ENCODE data around the gene C1QBP. TPM values are rescaled to one million over a fixed set of nuclear protein-coding genes. Genes with fewer than 3 reads are reported as not detected.
"Not testable (repeated sequence)": the region's sequence is repeated elsewhere in the genome, so short reads cannot be mapped to it uniquely, and the experiment has no call there.

The C1QBP gene
- total RNA-seq: 71.8 TPM

- peak; percentile 94 for DNase-seq (ENCODE audit: low spot score)
- ATAC-seq: peak; percentile 98
Measured at GRCh38 chr17:5438716-5439445, at the start of gene C1QBP. Gene C1QBP, minus strand, starts transcription at chr17:5439155. Its CDS starts 82 bp downstream, at chr17:5439073.

GRCh38 chr17:5488752-5489151 is 49.8 kb upstream of the C1QBP start:
- no peak for DNase-seq (ENCODE audit: low spot score)
- no peak for ATAC-seq

- peak; percentile 99 for DNase-seq (ENCODE audit: low spot score)
- peak; percentile 92 for ATAC-seq
Measured at GRCh38 chr17:5486206-5487124, 47.5 kb upstream of the C1QBP start, which contains the start of gene MIS12. Gene MIS12, plus strand, starts transcription at chr17:5486566. Its CDS starts 2,297 bp downstream, at chr17:5488863.

GRCh38 chr17:5485270-5486205 is 46.6 kb upstream of the C1QBP start, which contains the start of gene DERL2:
Gene DERL2, minus strand, starts transcription at chr17:5486178. Its CDS starts 17 bp downstream, at chr17:5486161.
- DNase-seq (ENCODE audit: low spot score) (no peak), ATAC-seq (peak; percentile 6)

- DNase-seq (ENCODE audit: low spot score): no peak
Measured at GRCh38 chr17:5481451-5481850, 42.5 kb upstream of the C1QBP start.

GRCh38 chr17:5480962-5481361 is 42.0 kb upstream of the C1QBP start:
- DNase-seq (ENCODE audit: low spot score) (no peak), ATAC-seq (no peak)

More at GRCh38 chr17:5481451-5481850, 42.5 kb upstream of the C1QBP start:
- ATAC-seq: no peak

GRCh38 chr17:5478992-5479391 is 40.0 kb upstream of the C1QBP start:
- ATAC-seq (no peak), DNase-seq (ENCODE audit: low spot score) (no peak)

GRCh38 chr17:5473906-5474305 is 35.0 kb upstream of the C1QBP start:
- no peak for DNase-seq (ENCODE audit: low spot score)
- no peak for ATAC-seq

GRCh38 chr17:5472511-5472910 is 33.6 kb upstream of the C1QBP start:
- no peak for ATAC-seq
- DNase-seq (ENCODE audit: low spot score): no peak

GRCh38 chr17:5468075-5468473 is 29.1 kb upstream of the C1QBP start:
- ATAC-seq: peak; percentile 33
- no peak for DNase-seq (ENCODE audit: low spot score)

- ATAC-seq (no peak), DNase-seq (ENCODE audit: low spot score) (no peak)
Measured at GRCh38 chr17:5467416-5467815, 28.5 kb upstream of the C1QBP start.

GRCh38 chr17:5466295-5466694 is 27.3 kb upstream of the C1QBP start:
- DNase-seq (ENCODE audit: low spot score): no peak

GRCh38 chr17:5464717-5465507 is 26.0 kb upstream of the C1QBP start:
- ATAC-seq (peak; percentile 33), DNase-seq (ENCODE audit: low spot score) (no peak)

More at GRCh38 chr17:5466295-5466694, 27.3 kb upstream of the C1QBP start:
- no peak for ATAC-seq

- DNase-seq (ENCODE audit: low spot score) (no peak), ATAC-seq (no peak)
Measured at GRCh38 chr17:5446786-5447185, 7.8 kb upstream of the C1QBP start.

GRCh38 chr17:5444209-5444608 is 5.3 kb upstream of the C1QBP start:
- ATAC-seq (no peak), DNase-seq (ENCODE audit: low spot score) (no peak)

GRCh38 chr17:5443728-5444127 is 4.8 kb upstream of the C1QBP start:
- DNase-seq (ENCODE audit: low spot score) (no peak), ATAC-seq (no peak)

GRCh38 chr17:5439446-5439764 is 450 bp upstream of the C1QBP start:
- ATAC-seq (no peak), DNase-seq (ENCODE audit: low spot score) (no peak)

- ATAC-seq: no peak
Measured at GRCh38 chr17:5437721-5438317, 1.1 kb downstream of the C1QBP start.

GRCh38 chr17:5435781-5436315 is 3.1 kb downstream of the C1QBP start:
- not testable (repeated sequence) for DNase-seq (ENCODE audit: low spot score); ATAC-seq

More at GRCh38 chr17:5437721-5438317, 1.1 kb downstream of the C1QBP start:
- DNase-seq (ENCODE audit: low spot score): no peak

Measured in left lobe of liver (tissue), 2 donors.